Smooth muscle cell of the pulmonary artery (primary cell): ENCODE measurements around the gene TAS2R41. TPM values are rescaled to one million over a fixed set of nuclear protein-coding genes. Genes with fewer than 3 reads are reported as not detected.

Experiments
- total RNA-seq: library from RNA; depleted of rRNA; stranded (reverse); fragments of >200 nt; gene quantifications from 2 replicates; pipeline ENCODE4 v1.2.3, GENCODE V29; 2014

Gene TAS2R41, protein sequence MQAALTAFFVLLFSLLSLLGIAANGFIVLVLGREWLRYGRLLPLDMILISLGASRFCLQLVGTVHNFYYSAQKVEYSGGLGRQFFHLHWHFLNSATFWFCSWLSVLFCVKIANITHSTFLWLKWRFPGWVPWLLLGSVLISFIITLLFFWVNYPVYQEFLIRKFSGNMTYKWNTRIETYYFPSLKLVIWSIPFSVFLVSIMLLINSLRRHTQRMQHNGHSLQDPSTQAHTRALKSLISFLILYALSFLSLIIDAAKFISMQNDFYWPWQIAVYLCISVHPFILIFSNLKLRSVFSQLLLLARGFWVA
- not detected in 2 replicates for total RNA-seq

DNA sequence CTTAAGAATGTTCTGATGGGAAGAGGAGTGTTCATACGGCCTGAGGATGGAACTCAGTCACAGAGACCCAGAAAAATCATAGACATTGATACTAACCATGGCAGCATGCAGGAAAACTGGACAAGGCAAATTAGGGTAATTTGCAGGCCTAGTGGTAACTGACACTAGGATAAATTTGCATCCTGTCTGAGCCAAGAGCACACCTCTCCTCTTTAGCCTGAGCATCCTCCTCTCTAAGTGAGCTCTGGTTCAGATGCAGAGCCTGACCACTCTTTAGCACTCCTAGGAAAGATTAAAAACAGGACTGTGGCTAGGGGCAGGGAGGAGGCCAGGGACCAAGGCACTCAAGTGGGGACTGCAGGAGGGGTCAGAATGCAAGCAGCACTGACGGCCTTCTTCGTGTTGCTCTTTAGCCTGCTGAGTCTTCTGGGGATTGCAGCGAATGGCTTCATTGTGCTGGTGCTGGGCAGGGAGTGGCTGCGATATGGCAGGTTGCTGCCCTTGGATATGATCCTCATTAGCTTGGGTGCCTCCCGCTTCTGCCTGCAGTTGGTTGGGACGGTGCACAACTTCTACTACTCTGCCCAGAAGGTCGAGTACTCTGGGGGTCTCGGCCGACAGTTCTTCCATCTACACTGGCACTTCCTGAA lies at the start of gene TAS2R41:
TAS2R41 (plus strand) TSS at position 373 of the 650 bp plus-strand sequence; CDS start at position 373, 0 bp downstream.

DNA sequence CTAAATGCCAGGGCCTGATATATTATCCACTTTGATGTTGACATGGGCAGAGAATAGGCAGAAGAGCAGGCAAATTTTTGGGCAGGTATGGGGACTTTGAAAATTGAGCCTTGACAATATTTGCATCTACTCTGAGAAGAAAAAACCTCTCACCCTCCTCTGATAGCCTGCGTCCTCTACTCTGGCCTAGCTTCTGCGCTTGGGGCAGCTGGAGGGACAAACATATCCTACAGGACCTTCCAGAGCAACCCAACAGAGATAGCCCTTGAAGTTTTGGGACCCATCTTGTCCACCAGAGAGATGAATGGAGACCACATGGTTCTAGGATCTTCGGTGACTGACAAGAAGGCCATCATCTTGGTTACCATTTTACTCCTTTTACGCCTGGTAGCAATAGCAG lies 34.5 kb upstream of the TAS2R41 start, which contains the start of gene TAS2R60:
TAS2R60 (plus strand) TSS at position 301 of the 400 bp plus-strand sequence; CDS start at position 301, 0 bp downstream.

Other genes with a start within 250 kb of the TAS2R41 start
- 71.8 and 80.3 TPM in 2 replicates for gene GSTK1, start 214.4 kb upstream of the TAS2R41 start, total RNA-seq
- 0.23 TPM in 1 of 2 replicates, not detected in the other for gene TMEM139, start 192.9 kb upstream of the TAS2R41 start, total RNA-seq
- 12.4 and 13.6 TPM in 2 replicates for gene CASP2, start 189.5 kb upstream of the TAS2R41 start, total RNA-seq
- gene CLCN1, start 161.8 kb upstream of the TAS2R41 start, total RNA-seq = 0.07 TPM in 1 of 2 replicates, not detected in the other
- gene FAM131B, start 115.2 kb upstream of the TAS2R41 start, total RNA-seq = 3.2 and 9.1 TPM in 2 replicates
- gene ZYX, start 96.5 kb upstream of the TAS2R41 start, total RNA-seq = 62.0 and 92.3 TPM in 2 replicates
- gene EPHA1, start 69.0 kb upstream of the TAS2R41 start, total RNA-seq = not detected in 2 replicates
- 0.07 TPM in 1 of 2 replicates, not detected in the other for gene TAS2R60, start 34.4 kb upstream of the TAS2R41 start, total RNA-seq
- 0.36 TPM in 1 of 2 replicates, not detected in the other for gene CTAGE15, start 93.9 kb downstream of the TAS2R41 start, total RNA-seq
- gene TCAF2, start 143.1 kb downstream of the TAS2R41 start, total RNA-seq = 3.5 and 7.2 TPM in 2 replicates